Left cardiac atrium (tissue), 4 donors: ENCODE data around the gene MOGAT1. TPM values are rescaled to one million over a fixed set of nuclear protein-coding genes. Genes with fewer than 3 reads are reported as not detected.

ENCODE experiments used
- ATAC-seq, 2 donors: fragments of 200-7000 bp; cut with Tn5 transposase; one replicate each; pipeline ENCODE4 v1.9.1; 2020; ENCODE audit warnings: mild to moderate bottlenecking in 2 of 2, moderate library complexity in 2 of 2
- DNase-seq: peaks from one replicate; pipeline ENCODE4 v3.0.0-alpha.2; 2020
- intact Hi-C, 2 donors: fragments of 100-400 bp; cut with DNase I; formaldehyde crosslinking; loops; one replicate each; pipeline versions ENCODE4 v1.14.1 to v1.15.1; 2022 to 2023
- total RNA-seq, 2 donors: library from RNA; stranded (reverse); fragmentation: NEBNext Ultra II Directional; extraction: Animal tissue kit (Norgen Biotek cat#: 25700); gene quantifications; one replicate each; pipeline ENCODE4 v1.2.1, GENCODE V29; 2021
- donor health status: DM: no; HTN: yes; CAD: no.
- donor health status: DM: no; HTN: yes; CAD: no; lungs with severe emphysema.
- donor health status: DM: yes; HTN: yes; CAD: no.
- donor health status: Dilated cardiomyopathy.

Gene MOGAT1
- total RNA-seq, 2 donors from 2014 or later, result 0.47 to 0.50 TPM

- no peak for ATAC-seq
- no peak for DNase-seq
- intact Hi-C loops, result no loop called here
Measured at GRCh38 chr2:222732489-222733178, 61.2 kb downstream of the MOGAT1 start.

GRCh38 chr2:222733470-222733845 is 62.0 kb downstream of the MOGAT1 start:
- ATAC-seq, result no peak
- intact Hi-C loops, result no loop called here

GRCh38 chr2:222733846-222734702 is 62.6 kb downstream of the MOGAT1 start:
- DNase-seq (peak; percentile 46), ATAC-seq (peak; percentile 66 to 70)
- intact Hi-C loops, result no loop called here

More at GRCh38 chr2:222733470-222733845, 62.0 kb downstream of the MOGAT1 start:
- no peak for DNase-seq

GRCh38 chr2:222734703-222735014 is 63.2 kb downstream of the MOGAT1 start:
- ATAC-seq (no peak), DNase-seq (no peak)
- intact Hi-C loops, result no loop called here

- intact Hi-C loops, result no loop called here
- DNase-seq, result no peak
Measured at GRCh38 chr2:222736301-222736700, 64.8 kb downstream of the MOGAT1 start.

GRCh38 chr2:222736924-222737323 is 65.5 kb downstream of the MOGAT1 start:
- no peak for DNase-seq
- intact Hi-C loops, result no loop called here
- ATAC-seq, result no peak

More at GRCh38 chr2:222736301-222736700, 64.8 kb downstream of the MOGAT1 start:
- peak in 1 of 2 donors; percentile 52 for ATAC-seq

GRCh38 chr2:222738312-222738711 is 66.9 kb downstream of the MOGAT1 start:
- ATAC-seq, result no peak
- no peak for DNase-seq
- intact Hi-C loops, result no loop called here

GRCh38 chr2:222738809-222739208 is 67.4 kb downstream of the MOGAT1 start:
- intact Hi-C loops, result no loop called here
- DNase-seq (no peak), ATAC-seq (no peak)

- intact Hi-C loops, result no loop called here
- ATAC-seq (no peak), DNase-seq (no peak)
Measured at GRCh38 chr2:222739939-222740338, 68.5 kb downstream of the MOGAT1 start.

GRCh38 chr2:222743251-222743812 is 71.9 kb downstream of the MOGAT1 start:
- peak; percentile 57 to 62 for ATAC-seq
- intact Hi-C loops, result no loop called here
- DNase-seq, result peak; percentile 32

- ATAC-seq (no peak), DNase-seq (no peak)
- intact Hi-C loops, result no loop called here
Measured at GRCh38 chr2:222745836-222746559, 74.5 kb downstream of the MOGAT1 start.

- ATAC-seq (no peak), DNase-seq (no peak)
- intact Hi-C loops, result no loop called here
Measured at GRCh38 chr2:222747526-222748160, 76.2 kb downstream of the MOGAT1 start.

GRCh38 chr2:222750533-222750932 is 79.1 kb downstream of the MOGAT1 start:
- intact Hi-C loops, result no loop called here
- no peak for ATAC-seq
- no peak for DNase-seq

GRCh38 chr2:222751238-222751637 is 79.8 kb downstream of the MOGAT1 start:
- intact Hi-C loops, result no loop called here
- DNase-seq (no peak), ATAC-seq (no peak)

- ATAC-seq (no peak), DNase-seq (no peak)
- intact Hi-C loops, result no loop called here
Measured at GRCh38 chr2:222751821-222752719, 80.6 kb downstream of the MOGAT1 start.

- intact Hi-C loops, result no loop called here
- DNase-seq (no peak), ATAC-seq (no peak)
Measured at GRCh38 chr2:222752746-222753145, 81.3 kb downstream of the MOGAT1 start.

GRCh38 chr2:222753251-222753824 is 81.9 kb downstream of the MOGAT1 start:
- intact Hi-C loops, result no loop called here
- no peak for DNase-seq
- peak; percentile 85 to 93 for ATAC-seq
